WI38 (cell line): ENCODE data around the gene CCNY.

Experiments used
- H3K4me3 ChIP-seq: 2 replicates; pipeline ENCODE4 v1.5.1; 2011; ENCODE audit warnings: low read depth, mild to moderate bottlenecking, control low read depth, low read length
- CTCF ChIP-seq: IDR thresholded peaks from 2 replicates; pipeline ENCODE4 v1.5.1; 2012; ENCODE audit warnings: low read depth, mild to moderate bottlenecking, control low read depth, low read length

The CCNY gene

GRCh38 chr10:35324196-35324595 is 12.1 kb upstream of the CCNY start:
- no peak for TF ChIP-seq CTCF
- H3K4me3 ChIP-seq, result no peak overlapping the region

GRCh38 chr10:35326466-35327235 is 9.7 kb upstream of the CCNY start:
- no peak for TF ChIP-seq CTCF
- no peak overlapping the region for H3K4me3 ChIP-seq

- no peak for TF ChIP-seq CTCF
- H3K4me3 ChIP-seq, result no peak overlapping the region
These were observed 8.4 kb upstream of the CCNY start for GRCh38 chr10:35327790-35328403.

GRCh38 chr10:35328404-35329037 is 7.8 kb upstream of the CCNY start:
- TF ChIP-seq CTCF, result no peak
- H3K4me3 ChIP-seq, result no peak overlapping the region

GRCh38 chr10:35329520-35329919 is 6.8 kb upstream of the CCNY start:
- TF ChIP-seq CTCF, result no peak
- H3K4me3 ChIP-seq, result no peak overlapping the region

- H3K4me3 ChIP-seq, result no peak overlapping the region
- no peak for TF ChIP-seq CTCF
These were observed 4.2 kb upstream of the CCNY start for GRCh38 chr10:35331894-35332640.

- no peak for TF ChIP-seq CTCF
- peak overlapping the region; percentile 87 for H3K4me3 ChIP-seq
These were observed 2.0 kb upstream of the CCNY start for GRCh38 chr10:35334297-35334696.
